Measurements from ENCODE around the gene TTF2.
"Not testable (repeated sequence)": the region's sequence is repeated elsewhere in the genome, so short reads cannot be mapped to it uniquely, and the experiment has no call there.

TTF2 gene

GRCh38 chr1:117121589-117122329 lies 61.6 kb downstream of the TTF2 start, which contains the start of gene TRIM45:
TSS of gene TRIM45 (minus strand) at chr1:117121749. CDS start at chr1:117121201, 548 bp downstream.
- DNase-seq (ENCODE audit: low spot score): peak; percentile 93

DNA sequence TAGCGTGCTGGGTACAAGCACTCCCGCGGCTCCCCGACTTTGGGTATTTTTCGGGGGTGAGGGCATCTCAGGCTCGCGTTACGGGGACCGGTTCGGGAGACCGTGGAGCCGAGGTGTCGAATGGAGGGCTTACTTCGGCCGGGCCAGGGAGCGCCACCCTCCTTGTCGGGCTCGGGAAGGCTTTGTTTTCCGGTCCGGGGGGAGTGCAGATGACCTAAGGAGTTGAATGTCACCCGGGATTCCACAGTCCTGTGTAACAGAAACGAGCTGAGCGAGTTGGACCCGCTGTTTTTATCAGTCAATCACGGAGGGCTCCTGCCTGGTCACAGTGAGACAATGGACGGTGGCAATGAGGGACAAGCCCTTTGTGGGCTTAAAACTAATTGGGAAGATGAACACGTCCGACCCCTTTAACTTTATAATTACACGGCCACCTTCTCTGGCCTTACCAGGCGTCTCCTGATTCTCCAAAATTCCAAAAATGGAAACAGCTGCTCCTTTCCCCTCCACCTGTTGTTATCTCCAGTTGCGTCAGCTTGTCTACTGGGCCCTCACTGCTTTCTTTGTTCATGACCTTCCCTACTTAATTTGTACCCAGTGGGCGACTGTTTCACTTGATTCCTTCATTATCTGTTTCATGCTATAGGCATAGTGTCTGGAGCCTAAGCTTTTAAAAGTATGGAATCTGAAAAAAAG lies 62.4 kb downstream of the TTF2 start:
- no peak for DNase-seq (ENCODE audit: low spot score)

GRCh38 chr1:117123274-117123673 lies 63.1 kb downstream of the TTF2 start:
- no peak for DNase-seq (ENCODE audit: low spot score)

DNA sequence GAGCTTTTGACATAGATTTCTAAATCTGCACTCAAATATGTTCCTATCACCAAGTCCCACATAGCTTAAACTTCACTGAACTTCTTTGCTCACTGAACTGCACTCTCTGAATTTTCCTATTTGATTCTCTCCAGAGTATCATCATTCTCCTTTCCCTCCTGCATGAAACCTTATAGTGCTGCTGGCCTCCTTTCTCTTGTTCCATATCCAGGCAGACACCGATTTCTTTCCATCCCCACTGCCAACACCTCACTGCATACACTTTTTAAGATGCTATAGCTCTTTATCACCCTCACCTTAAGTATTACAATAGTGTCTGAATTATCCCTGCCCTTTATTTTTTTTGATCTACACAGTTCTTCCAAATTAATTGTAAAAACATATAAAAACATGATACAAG lies 64.5 kb downstream of the TTF2 start:
- no peak for DNase-seq (ENCODE audit: low spot score)

DNA sequence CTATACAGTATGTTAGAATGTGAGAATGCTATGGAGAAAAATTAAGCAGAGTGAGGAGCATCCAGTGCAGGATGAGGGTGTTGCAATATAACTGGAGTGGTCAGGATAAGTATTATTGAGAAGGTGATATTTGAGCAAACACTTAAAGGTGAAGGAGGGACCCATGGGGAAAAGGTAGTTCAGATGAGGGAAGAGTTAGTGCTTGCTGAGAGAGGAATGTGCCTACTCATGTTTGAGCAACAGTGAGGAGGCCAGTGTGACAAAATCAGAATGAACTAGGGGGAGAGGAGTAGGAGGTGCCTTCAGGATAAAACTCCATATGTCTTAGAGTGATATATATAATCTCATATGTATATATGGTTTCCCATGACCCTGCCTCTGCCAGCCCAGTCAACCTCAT lies 67.7 kb downstream of the TTF2 start:
- no peak for DNase-seq (ENCODE audit: low spot score)

DNA sequence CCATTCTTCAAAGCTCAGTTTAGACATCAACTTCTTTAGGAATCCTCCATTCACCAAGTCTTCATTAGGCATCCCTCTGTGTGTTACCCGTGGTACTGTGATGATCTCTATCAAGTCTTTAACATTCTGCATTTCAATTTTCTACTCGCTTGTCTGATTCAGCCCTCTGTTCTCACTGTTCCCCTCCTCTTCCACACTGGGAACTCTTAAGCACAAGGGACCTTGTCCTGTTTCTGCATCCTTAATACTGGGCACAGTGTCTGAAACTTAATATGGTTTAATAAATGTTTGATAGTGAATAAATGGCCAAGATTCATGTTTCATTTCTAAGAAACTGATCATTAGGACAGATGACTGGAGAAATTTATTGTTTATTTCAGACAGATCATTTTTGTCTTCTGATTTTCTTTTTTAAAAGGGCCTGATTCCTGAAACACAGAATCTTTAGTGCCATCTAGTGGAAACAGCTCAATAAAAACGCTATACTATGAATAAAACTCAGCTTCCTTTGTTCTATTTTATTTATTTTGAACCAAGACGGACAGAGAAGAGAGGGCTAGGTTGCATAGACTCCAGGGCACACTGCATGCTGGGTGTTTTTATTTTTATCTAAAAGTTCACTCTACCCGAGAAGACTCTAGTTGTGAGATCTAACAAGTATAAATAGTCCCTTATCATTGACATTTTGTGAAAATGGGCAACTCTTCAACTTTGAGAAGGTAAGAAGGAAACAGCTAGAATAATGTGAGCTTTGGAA lies 68.4 kb downstream of the TTF2 start:
- peak; percentile 29 for DNase-seq (ENCODE audit: low spot score)

- no peak for DNase-seq (ENCODE audit: low spot score)
Observed at GRCh38 chr1:117130526-117130925, 70.4 kb downstream of the TTF2 start.

- no peak for DNase-seq (ENCODE audit: low spot score)
Observed at GRCh38 chr1:117135329-117135728, 75.2 kb downstream of the TTF2 start.

DNA sequence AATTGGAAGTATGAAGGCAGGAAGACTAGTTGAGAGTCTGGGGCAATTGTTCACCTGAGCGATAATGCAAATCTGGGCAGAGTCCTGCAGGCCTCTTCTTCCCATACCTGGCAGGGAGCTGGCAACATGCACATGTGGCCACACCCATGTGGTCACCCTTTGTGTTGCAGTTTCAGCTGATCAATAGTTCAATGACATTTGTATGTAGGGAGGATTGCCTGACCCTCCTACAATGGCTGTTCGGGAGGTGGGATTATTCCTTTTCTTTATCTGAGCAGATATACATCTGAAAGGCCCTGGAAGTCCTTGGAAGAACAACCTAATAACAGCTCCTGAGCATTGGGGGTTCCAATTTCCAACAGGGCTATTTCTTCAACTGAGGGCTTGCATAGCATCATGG lies 76.6 kb downstream of the TTF2 start:
- no peak for DNase-seq (ENCODE audit: low spot score)

DNA sequence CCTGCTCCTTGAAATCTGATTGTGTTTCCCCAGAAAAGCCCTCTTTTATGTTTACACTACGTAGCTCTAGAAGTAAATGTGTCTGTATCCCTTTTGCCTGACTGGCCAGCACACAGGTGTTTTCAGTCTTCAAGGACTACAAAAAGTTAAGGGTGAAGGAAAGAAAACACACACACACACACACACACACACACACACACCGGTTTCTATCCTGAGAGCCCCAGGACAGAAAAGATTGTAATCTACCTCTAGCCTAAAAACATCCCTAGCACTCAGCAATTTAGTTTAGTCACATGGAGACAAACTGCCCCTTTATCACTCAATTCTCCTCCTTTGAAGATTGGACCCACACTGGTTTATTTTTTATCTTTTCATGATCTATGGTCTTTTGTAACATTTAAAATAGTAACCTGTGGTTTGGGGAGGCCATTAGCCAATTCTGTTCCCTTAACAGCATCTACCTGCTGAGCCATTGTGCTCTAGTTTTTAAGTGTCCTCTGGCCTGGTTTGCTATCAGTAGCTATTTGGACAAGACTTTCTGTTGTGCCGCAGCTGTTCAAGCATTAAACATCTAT lies 77.2 kb downstream of the TTF2 start:
- no peak for DNase-seq (ENCODE audit: low spot score)

GRCh38 chr1:117138106-117138505 lies 78.0 kb downstream of the TTF2 start:
- DNase-seq (ENCODE audit: low spot score): no peak

- DNase-seq (ENCODE audit: low spot score): no peak
Observed at GRCh38 chr1:117138561-117138960, 78.4 kb downstream of the TTF2 start.

DNA sequence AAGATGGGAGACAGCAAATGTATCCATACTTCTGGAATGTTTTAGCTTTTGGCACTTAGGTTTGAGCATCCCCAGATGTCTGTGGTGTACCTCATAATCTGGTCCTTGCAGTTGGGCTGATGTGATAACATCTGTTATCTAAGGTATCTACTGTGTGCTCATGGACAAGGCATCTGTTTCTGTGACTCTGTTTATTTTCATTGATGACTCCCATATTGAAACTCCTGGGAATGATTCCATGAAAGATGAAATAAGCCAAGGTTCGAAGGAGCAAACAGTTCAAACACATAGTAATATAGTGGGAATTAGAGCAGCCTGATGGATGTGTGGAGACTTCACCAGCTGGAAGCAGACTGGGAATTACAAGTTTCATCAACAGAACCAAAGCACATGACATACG lies 82.1 kb downstream of the TTF2 start:
- DNase-seq (ENCODE audit: low spot score): no peak

DNA sequence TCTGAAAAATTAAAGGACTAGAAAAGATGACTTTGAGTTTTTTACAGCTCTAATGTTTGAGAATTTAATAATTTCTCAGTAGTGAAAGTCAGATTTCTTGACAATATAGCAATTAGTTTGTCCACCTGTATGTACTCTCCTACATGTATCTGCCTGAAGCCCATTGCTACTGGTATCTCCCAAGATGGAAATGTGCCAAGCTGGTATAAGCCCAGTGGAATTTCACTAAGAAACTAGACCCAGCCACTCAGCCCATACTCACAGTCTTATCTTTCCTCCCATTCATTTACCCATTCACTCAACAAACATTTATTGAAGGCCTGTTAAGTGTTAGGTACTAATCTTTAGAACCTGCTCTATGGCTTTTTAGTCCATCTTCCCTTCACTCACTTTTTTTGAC lies 83.0 kb downstream of the TTF2 start:
- DNase-seq (ENCODE audit: low spot score): no peak

DNA sequence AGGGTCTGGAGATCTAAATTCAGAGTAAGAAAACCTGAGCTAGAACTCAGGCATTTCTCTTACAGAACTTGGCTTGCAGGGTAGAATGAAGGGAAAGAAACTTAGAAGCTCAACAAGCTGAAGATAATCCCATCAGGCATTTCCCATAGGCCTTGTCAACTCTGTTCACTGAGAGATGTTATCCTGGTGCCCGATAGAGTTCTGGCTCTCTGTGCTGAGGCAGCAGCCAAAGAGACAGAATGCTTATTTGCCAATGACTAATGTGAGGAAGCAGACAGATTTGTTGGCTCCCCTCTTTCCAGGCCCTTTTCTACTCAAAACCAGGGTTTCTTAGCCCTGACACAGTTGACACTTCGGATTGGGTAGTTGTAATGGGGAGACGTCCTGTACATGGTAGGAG lies 83.7 kb downstream of the TTF2 start:
- DNase-seq (ENCODE audit: low spot score): no peak

DNA sequence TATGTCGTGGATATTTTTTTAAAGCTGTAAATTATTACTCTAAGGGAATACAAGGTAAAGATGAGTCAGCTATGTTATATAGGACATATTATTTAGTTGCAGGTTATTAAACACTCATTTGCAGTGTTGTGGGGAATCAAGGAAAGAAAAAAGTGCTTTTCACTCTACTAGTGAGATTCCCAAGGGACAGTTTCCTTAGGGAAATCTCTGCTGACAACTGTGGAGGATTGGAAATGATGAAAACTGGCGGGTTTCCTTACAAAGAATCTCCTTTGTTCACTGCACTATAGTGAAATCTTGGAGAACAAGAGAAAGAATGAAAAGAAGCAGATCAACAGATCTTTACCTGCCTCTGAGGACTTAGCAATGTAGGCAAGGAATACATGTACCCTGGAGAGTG lies 85.9 kb downstream of the TTF2 start:
- DNase-seq (ENCODE audit: low spot score): no peak

GRCh38 chr1:117146575-117147340 lies 86.6 kb downstream of the TTF2 start:
- no peak for DNase-seq (ENCODE audit: low spot score)

DNA sequence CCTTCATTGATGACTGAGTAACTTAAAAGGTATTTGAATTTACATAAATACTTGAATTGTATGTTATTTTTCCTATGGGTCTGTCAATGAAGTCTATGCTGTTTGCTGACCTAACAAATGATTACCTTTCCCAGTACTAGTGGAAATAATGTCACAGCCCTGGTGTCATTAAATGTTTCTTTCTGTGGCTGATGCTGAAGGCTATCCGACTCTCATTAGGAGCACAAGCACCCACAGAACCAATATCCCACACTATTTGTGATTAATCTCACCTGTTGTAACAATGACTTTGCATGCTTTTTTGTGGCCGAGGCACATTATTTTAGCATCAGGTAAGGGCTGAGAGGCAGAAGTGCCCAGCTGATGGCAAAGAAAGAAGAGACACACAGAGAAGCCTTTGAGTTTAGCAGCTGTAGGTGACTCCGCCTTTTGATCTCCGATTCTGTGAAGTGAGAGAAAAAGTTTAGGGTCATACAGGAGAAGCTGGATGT lies 87.3 kb downstream of the TTF2 start:
- DNase-seq (ENCODE audit: low spot score): no peak

DNA sequence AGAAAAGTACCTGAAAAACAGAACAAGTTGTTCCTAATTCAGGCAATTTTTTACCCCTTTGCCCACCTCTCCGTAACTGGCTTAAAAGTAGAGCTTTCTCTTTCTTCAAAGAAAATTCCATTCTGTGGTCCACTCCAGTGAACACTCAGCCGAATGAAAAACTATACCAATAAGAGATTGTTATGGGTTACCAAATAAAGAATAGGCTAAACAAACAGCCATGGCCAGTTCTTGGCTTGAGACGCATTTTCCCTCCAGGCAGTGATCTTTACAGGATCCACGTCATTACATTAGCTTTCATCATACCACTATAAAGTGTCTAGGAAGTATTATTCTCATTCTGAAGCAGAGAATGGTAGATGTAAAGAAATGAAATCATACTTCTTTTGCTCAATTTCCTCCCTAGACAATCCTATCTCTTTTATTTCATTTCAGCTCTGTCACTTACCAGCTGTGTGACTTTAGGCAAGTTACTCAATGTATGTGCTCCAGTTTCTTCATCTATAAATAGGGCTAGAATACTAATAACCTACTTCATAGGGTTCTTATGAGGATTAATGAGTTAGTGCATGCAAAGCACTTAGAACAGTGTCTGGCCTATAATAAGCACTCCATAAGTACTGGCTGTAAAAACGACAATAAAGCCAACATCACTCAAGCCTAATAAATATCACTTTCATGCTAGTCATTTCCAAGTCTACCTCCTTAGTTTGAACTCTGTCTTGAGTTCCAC lies 87.9 kb downstream of the TTF2 start:
- DNase-seq (ENCODE audit: low spot score): no peak

DNA sequence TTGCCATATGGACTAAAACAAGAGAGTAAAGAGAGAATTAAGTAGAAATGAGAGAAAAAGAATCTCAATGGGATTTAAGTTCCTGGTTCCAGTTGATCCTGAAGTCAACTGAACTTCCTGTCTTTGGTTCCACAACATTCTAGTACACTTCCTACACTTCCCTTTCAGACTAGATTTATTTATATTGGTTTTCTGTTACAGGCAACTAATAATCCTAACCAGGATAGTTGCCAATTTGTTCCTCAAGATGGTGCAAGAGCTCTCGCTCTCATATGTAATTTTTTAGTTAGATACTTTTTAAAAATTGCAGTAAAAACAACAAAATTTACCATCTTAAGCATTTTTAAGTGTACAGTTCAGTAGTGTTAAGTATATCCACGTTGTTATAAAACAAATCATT lies 90.2 kb downstream of the TTF2 start:
- no peak for DNase-seq (ENCODE audit: low spot score)

DNA sequence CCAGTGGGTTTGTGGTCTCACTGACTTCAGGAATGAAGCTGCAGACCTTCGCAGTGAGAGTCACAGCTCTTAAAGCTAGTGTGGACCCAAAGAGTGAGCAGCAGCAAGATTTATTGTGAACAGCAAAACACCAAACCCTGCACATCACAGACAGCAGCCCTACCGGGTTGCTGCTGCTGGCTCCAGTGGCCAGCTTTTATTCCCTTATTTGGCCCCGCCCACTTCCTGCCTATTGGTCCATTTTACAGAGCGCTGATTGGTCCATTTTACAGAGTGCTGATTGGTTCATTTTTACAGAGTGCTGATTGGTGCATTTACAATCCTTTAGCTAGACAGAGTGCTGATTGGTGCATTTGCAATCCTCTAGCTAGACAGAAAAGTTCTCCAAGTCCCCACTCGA lies 91.2 kb downstream of the TTF2 start:
- not testable (repeated sequence) for DNase-seq (ENCODE audit: low spot score)

All from D341Med (cell line).